Thoracic aorta (tissue), 2 donors: ENCODE data around the gene POU6F2. TPM values are rescaled to one million over a fixed set of nuclear protein-coding genes. Genes with fewer than 3 reads are reported as not detected.

Experiments used
- ATAC-seq: fragments of 150-250 bp; one replicate; pipeline ENCODE4 v1.8.0; 2017; ENCODE audit warnings: low read depth; ENCODE audit not compliant: insufficient number of reproducible peaks, low FRiP score
- DNase-seq: peaks from one replicate; pipeline ENCODE4 v3.0.0-alpha.2; 2020; ENCODE audit warnings: low spot score
- H3K27ac ChIP-seq, 2 donors: fragments of 200-600 bp; sonication (generic); 1 replicate in 1 of 2; 2 replicates in 1 of 2; pipeline ENCODE4 v1.5.1; 2016; ENCODE audit warnings: mild to moderate bottlenecking in 2 of 2, moderate library complexity in 2 of 2
- H3K27me3 ChIP-seq: fragments of 200-600 bp; sonication (generic); replicated peaks from 2 replicates; pipeline ENCODE4 v1.6.0; 2016; ENCODE audit warnings: mild to moderate bottlenecking; ENCODE audit not compliant: insufficient read depth
- H3K36me3 ChIP-seq: fragments of 200-600 bp; sonication (generic); one replicate; pipeline ENCODE4 v1.5.1; 2016
- H3K4me1 ChIP-seq, 2 donors: fragments of 200-600 bp; sonication (generic); 1 replicate in 1 of 2; 2 replicates in 1 of 2; pipeline versions ENCODE4 v1.5.1 to v1.6.0; 2016; ENCODE audit warnings: low read depth in 2 of 2, mild to moderate bottlenecking in 1 of 2; ENCODE audit not compliant: control insufficient read depth in 1 of 2
- H3K4me3 ChIP-seq: fragments of 200-600 bp; sonication (generic); 2 replicates; pipeline ENCODE4 v1.5.1; 2016; ENCODE audit warnings: mild to moderate bottlenecking
- H3K9me3 ChIP-seq: fragments of 200-600 bp; sonication (generic); 2 replicates; pipeline ENCODE4 v1.5.1; 2016
- total RNA-seq, 2 donors: library from RNA; depleted of rRNA; stranded (reverse); fragments of >200 nt; gene quantifications; one replicate each; pipeline versions ENCODE4 v1.1.0 to v1.2.3, GENCODE V29; 2016
- TF ChIP-seq, protein P1 (sequence below): fragments of 200-600 bp; sonication (generic); IDR thresholded peaks from one replicate; pipeline ENCODE4 v1.5.1; 2019; ENCODE audit warnings: antibody characterized with exemption

The POU6F2 gene
- total RNA-seq, 2 donors from 2014 or later: not detected

GRCh38 chr7:39394105-39394680 is 416.5 kb downstream of the POU6F2 start:
- no peak for ATAC-seq
- no peaks in the 10 kb centered on the region for H3K9me3 ChIP-seq
- no peak overlapping the region for H3K4me3 ChIP-seq
- H3K4me1 ChIP-seq: no peaks in the 10 kb centered on the region
- no peak overlapping the region for H3K27ac ChIP-seq
- TF ChIP-seq, protein P1, sequence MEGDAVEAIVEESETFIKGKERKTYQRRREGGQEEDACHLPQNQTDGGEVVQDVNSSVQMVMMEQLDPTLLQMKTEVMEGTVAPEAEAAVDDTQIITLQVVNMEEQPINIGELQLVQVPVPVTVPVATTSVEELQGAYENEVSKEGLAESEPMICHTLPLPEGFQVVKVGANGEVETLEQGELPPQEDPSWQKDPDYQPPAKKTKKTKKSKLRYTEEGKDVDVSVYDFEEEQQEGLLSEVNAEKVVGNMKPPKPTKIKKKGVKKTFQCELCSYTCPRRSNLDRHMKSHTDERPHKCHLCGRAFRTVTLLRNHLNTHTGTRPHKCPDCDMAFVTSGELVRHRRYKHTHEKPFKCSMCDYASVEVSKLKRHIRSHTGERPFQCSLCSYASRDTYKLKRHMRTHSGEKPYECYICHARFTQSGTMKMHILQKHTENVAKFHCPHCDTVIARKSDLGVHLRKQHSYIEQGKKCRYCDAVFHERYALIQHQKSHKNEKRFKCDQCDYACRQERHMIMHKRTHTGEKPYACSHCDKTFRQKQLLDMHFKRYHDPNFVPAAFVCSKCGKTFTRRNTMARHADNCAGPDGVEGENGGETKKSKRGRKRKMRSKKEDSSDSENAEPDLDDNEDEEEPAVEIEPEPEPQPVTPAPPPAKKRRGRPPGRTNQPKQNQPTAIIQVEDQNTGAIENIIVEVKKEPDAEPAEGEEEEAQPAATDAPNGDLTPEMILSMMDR: no peak
- no peak for DNase-seq
- no peaks in the 10 kb centered on the region for H3K27me3 ChIP-seq
- H3K36me3 ChIP-seq: no peaks in the 10 kb centered on the region

DNA sequence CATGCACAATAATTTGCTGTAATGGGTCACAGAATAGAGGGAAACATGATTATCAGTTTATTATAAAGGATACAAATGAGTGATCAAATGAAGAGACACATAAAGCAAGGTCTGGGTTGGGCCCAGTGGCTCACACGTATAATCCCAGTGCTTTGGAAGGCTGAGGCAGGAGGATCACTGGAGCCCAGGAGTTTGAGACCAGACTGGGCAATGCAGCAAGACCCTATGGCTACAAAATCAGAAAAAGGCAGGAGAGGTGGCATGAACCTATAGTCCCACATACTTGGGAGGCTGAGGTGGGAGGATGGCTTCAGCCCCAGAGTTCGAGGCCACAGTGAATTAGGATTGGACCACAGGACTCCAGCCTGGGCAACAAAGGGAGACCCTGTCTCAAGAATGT is 421.7 kb downstream of the POU6F2 start:
- no peak overlapping the region for H3K4me3 ChIP-seq
- ATAC-seq (no peak), DNase-seq (no peak)
- no peak overlapping the region for H3K27ac ChIP-seq
- no peaks in the 10 kb centered on the region for H3K36me3 ChIP-seq
- no peaks in the 10 kb centered on the region for H3K9me3 ChIP-seq
- TF ChIP-seq, protein P1: no peak
- H3K27me3 ChIP-seq: no peaks in the 10 kb centered on the region
- H3K4me1 ChIP-seq: no peaks in the 10 kb centered on the region

GRCh38 chr7:39399986-39400385 is 422.3 kb downstream of the POU6F2 start:
- Histone ChIP-seq H3K27me3 (no peaks in the 10 kb centered on the region), H3K27ac (no peak overlapping the region), H3K4me1 (no peaks in the 10 kb centered on the region), H3K36me3 (no peaks in the 10 kb centered on the region), H3K9me3 (no peaks in the 10 kb centered on the region), H3K4me3 (no peak overlapping the region)
- ATAC-seq (no peak), DNase-seq (no peak)
- TF ChIP-seq, protein P1: no peak

GRCh38 chr7:39400836-39401235 is 423.1 kb downstream of the POU6F2 start:
- Histone ChIP-seq H3K9me3 (no peaks in the 10 kb centered on the region), H3K4me3 (no peak overlapping the region), H3K36me3 (no peaks in the 10 kb centered on the region), H3K27me3 (no peaks in the 10 kb centered on the region), H3K27ac (no peak overlapping the region), H3K4me1 (no peaks in the 10 kb centered on the region)
- ATAC-seq (no peak), DNase-seq (no peak)
- TF ChIP-seq, protein P1: no peak

DNA sequence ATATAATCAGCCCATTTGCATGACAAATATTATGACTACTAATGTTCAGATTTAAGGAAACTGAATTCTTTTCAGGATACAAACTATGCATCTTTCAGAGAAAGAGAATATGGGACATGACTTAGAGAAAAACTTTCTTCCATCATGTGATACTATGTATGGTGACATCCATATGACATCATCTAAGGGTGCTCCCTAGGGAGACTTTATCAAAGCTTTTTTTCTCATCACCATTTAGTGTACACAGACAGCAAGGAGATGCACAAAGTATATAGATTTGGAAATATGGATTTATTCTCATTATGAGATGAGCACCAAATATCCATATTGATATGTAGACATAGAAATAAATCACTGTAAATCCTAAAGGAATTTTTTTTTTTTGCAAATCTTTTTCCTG is 424.3 kb downstream of the POU6F2 start:
- Histone ChIP-seq H3K4me1 (no peaks in the 10 kb centered on the region), H3K4me3 (no peak overlapping the region), H3K27ac (no peak overlapping the region), H3K36me3 (no peaks in the 10 kb centered on the region), H3K27me3 (no peaks in the 10 kb centered on the region), H3K9me3 (no peaks in the 10 kb centered on the region)
- no peak for DNase-seq
- TF ChIP-seq, protein P1: no peak
- no peak for ATAC-seq
